DMS114 treated with DMSO at 0.1 percent for 48 hours (cell line): ENCODE data around the gene PPP1R3E.
"Not testable (repeated sequence)": the region's sequence is repeated elsewhere in the genome, so short reads cannot be mapped to it uniquely, and the experiment has no call there.

Source experiments
- DNase-seq: peaks from one replicate; lab custom pipeline; 2025; ENCODE audit not compliant: unreplicated experiment; lab: John Stamatoyannopoulos, UW

The PPP1R3E gene

DNA sequence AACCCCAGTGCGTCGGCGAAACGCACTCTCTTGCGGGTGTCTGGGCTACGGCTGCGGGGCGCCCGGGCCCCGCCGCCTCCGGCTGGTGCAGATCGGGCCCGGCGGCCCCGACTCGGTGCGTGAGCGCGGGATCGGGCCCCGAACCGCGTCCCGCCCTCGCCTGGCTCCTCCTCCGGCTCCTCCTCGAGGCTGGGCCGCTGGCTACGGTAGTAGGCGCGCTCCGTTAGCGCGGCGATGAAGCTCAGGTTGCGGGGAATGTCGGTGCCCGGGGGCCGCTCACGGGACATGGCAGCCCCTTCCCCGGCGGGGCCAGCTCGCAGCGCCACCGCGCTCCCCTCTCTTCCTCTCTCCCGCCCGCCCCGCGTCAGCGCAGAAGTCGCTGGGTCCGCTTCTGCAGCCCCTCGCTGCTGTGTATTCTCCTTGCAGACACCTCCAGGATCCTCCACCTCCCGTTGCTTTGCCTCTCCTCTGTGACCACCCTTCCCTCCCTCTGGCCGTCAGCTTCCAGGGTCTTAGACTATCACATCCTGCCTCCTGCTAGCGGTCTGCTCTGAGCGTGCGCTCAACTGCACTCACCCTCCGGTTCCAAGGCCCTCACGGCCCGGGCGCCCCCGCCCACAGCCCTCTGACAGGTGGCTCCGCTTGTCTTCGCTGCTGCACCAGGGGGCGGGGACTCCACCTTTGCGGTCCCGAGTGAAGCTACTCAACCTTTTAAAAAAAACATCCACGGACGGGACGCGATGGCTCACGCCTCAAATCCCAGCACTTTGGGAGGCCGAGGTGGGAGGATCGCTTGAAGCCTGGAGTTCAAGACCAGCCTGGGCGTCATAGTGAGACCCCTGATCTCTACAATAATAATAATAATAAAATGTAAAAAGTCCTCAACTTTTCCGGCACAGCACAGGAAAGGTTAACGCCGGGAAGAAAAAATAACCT, at the start of gene PPP1R3E:
Gene PPP1R3E, minus strand, starts transcription at position 570 of the 936 bp plus-strand sequence. Its CDS starts 283 bp downstream, at position 287.
- DNase-seq = no peak

- DNase-seq = no peak
Observed at GRCh38 chr14:23351681-23352505, 49.2 kb upstream of the PPP1R3E start.

- no peak for DNase-seq
Observed at GRCh38 chr14:23349156-23349845, 46.6 kb upstream of the PPP1R3E start.

- DNase-seq = no peak
Observed at GRCh38 chr14:23348297-23348655, 45.6 kb upstream of the PPP1R3E start.

GRCh38 chr14:23347406-23348296, 45.0 kb upstream of the PPP1R3E start:
- no peak for DNase-seq

DNA sequence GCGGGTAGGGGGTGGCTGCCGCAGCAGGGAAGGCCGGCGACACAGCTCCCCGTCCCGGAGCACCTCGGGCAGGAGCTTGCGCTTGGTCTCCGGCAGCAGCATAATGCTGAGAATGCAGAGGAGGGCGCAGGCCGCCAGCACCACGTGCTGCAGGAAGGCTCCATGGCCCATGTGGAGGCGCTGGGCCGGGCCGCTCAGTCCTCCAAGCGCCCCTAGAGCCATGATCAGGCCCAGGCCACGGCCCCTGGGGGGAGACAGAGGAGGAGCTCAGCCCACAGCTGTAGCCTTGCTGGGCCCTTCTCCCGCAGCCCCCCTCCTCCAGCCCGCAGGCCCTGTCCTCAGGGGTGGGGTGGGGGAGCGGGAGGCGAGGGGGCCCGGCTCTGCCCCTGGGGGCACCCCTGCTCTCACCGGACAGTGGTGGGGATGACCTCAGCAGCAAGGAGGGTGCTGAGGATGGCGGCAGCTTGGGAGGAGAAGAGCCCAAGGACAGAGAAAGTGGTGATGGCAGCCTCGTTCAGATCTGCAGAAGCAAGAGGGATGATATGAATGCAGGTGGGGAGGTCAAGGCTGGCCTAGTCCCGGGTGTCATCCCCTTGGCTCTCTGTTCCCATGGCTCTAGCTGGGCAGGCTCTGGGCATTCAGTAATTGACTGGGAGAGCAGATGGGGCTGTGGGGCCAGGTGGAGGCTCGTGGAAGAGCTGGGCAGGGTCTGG, 44.2 kb upstream of the PPP1R3E start:
- DNase-seq = no peak

- no peak for DNase-seq
Observed at GRCh38 chr14:23345987-23346692, 43.5 kb upstream of the PPP1R3E start.

- no peak for DNase-seq
Observed at GRCh38 chr14:23344481-23344880, 41.8 kb upstream of the PPP1R3E start.

- no peak for DNase-seq
Observed at GRCh38 chr14:23339506-23340268, 37.0 kb upstream of the PPP1R3E start.

- DNase-seq = no peak
Observed at GRCh38 chr14:23335623-23336022, 33.0 kb upstream of the PPP1R3E start.

DNA sequence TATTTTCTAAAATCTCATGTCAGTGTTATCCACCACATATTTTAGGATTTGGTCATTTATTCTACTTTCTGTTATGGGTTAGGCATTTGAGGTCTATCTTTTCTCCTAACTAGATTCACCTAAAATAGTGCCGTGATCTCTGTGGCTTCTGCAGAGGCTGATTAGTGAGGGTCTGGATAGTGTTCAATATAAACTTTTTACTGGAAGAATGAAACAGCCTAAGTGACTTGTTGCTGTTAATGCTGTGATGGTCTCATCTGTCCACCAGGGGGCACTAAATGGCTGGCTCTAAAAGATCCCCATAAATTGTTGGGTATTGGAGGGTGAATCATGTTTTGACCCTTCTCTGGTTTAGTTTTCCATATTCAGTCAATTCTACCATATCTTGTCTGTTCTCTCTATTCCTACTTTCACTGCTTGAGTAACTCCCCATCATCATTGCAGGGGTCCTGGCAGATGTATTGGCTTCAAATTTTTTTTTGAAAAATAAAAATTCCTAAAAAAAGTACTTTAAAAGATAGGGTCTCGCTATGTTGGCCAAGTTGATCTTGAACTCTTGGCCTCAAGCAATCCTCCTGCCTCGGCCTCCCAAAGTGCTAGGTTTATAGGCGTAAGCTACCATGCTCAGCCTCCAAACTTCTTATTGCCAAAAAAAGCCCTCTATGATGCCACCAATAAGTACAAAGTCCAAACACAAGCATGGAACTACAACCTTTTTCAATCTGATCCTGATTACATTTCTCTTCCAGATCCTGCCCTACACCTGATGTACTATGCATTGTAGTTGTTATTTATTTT, 25.5 kb upstream of the PPP1R3E start:
- peak; percentile 51 for DNase-seq

- DNase-seq = no peak
Observed at GRCh38 chr14:23326491-23327332, 24.1 kb upstream of the PPP1R3E start.

- not testable (repeated sequence) for DNase-seq
Observed at GRCh38 chr14:23325746-23326145, 23.1 kb upstream of the PPP1R3E start.

GRCh38 chr14:23324993-23325392, 22.3 kb upstream of the PPP1R3E start:
- DNase-seq = no peak

DNA sequence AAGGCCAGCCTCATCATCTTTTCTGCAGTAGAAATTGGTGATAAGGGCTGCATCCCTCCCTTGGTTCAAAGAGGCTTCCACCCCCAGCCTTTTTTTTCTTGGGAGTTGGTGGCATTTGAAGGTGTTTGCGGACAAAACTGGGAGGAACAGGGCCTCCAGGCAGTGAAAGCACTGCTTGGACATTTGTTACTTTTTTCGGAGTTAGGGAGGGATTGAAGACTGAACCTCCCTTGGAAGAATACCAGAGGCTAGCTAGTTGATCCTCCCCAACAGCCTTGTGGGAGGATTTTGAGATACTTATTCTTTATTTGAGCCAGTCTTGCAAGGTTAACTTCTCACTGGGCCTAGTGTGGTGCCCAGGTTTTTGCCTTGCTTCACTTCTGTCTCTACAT, 21.8 kb upstream of the PPP1R3E start:
- no peak for DNase-seq

DNA sequence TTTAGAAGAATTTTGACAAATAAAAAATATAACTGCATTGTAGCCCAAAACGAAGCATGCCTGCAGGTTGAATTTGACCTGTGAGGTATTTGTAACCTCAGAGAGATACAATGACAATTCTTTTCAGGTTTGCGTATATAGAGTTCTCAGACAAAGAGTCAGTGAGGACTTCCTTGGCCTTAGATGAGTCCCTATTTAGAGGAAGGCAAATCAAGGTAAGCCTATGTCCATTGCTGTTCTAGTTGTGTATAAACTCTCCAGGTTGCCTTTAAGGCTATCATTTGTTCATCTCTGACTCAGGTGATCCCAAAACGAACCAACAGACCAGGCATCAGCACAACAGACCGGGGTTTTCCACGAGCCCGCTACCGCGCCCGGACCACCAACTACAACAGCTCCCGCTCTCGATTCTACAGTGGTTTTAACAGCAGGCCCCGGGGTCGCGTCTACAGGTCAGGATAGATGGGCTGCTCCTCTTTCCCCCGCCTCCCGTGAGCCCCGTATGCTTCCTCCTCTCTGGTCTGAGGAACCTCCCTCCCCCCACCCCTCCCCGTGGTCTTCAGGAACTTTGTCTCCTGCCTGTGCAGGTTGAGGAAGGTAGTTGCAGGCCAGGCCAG, 21.3 kb upstream of the PPP1R3E start:
- no peak for DNase-seq
